CD4-positive, alpha-beta T cell treated with Interleukin-4 for 4 hours (primary cell): Measurements from ENCODE around the gene VPS54.
"Not testable (repeated sequence)": the region's sequence is repeated elsewhere in the genome, so short reads cannot be mapped to it uniquely, and the experiment has no call there.

ENCODE experiments used
- DNase-seq: peaks from one replicate; pipeline ENCODE4 v3.0.0-alpha.2; 2020

Gene VPS54

GRCh38 chr2:63866009-63866709 is 153.1 kb downstream of the VPS54 start:
- DNase-seq = peak; percentile 35

- no peak for DNase-seq
Measured at GRCh38 chr2:63865159-63865799, 153.9 kb downstream of the VPS54 start.

GRCh38 chr2:63863707-63864106 is 155.5 kb downstream of the VPS54 start:
- no peak for DNase-seq

- DNase-seq = no peak
Measured at GRCh38 chr2:63862806-63863205, 156.4 kb downstream of the VPS54 start.

- peak; percentile 74 for DNase-seq
Measured at GRCh38 chr2:63861220-63861822, 157.9 kb downstream of the VPS54 start.

- no peak for DNase-seq
Measured at GRCh38 chr2:63858291-63858690, 160.9 kb downstream of the VPS54 start.

- peak; percentile 84 for DNase-seq
Measured at GRCh38 chr2:63856303-63856603, 163.0 kb downstream of the VPS54 start.

GRCh38 chr2:63855418-63856302 is 163.6 kb downstream of the VPS54 start:
- no peak for DNase-seq

GRCh38 chr2:63853527-63854310 is 165.5 kb downstream of the VPS54 start:
- DNase-seq = no peak

GRCh38 chr2:63851691-63852311 is 167.4 kb downstream of the VPS54 start:
- DNase-seq = no peak

GRCh38 chr2:63850649-63851048 is 168.6 kb downstream of the VPS54 start:
- peak; percentile 12 for DNase-seq

- no peak for DNase-seq
Measured at GRCh38 chr2:63850204-63850571, 169.0 kb downstream of the VPS54 start.

- DNase-seq = no peak
Measured at GRCh38 chr2:63849381-63850203, 169.6 kb downstream of the VPS54 start.

- not testable (repeated sequence) for DNase-seq
Measured at GRCh38 chr2:63847571-63847970, 171.7 kb downstream of the VPS54 start.

GRCh38 chr2:63846487-63846886 is 172.7 kb downstream of the VPS54 start:
- DNase-seq = no peak

- DNase-seq = no peak
Measured at GRCh38 chr2:63845866-63846265, 173.4 kb downstream of the VPS54 start.

GRCh38 chr2:63844616-63845015 is 174.6 kb downstream of the VPS54 start:
- DNase-seq = no peak

- DNase-seq = no peak
Measured at GRCh38 chr2:63843791-63844190, 175.4 kb downstream of the VPS54 start.

GRCh38 chr2:63843093-63843492 is 176.1 kb downstream of the VPS54 start:
- no peak for DNase-seq

- DNase-seq = peak; percentile 15
Measured at GRCh38 chr2:63842149-63843061, 176.8 kb downstream of the VPS54 start.
